Measurements from ENCODE around the gene HTATIP2. TPM values are rescaled to one million over a fixed set of nuclear protein-coding genes. Genes with fewer than 3 reads are reported as not detected.
"Not testable (repeated sequence)": the region's sequence is repeated elsewhere in the genome, so short reads cannot be mapped to it uniquely, and the experiment has no call there.

The HTATIP2 gene
- total RNA-seq, 2 donors from 2014 or later, result 75.0 to 82.4 TPM

GRCh38 chr11:20357150-20357549, 6.4 kb upstream of the HTATIP2 start:
- H3K36me3 Mint-ChIP-seq (ENCODE audit: insufficient read depth in 2 of 2), result no peaks in the 10 kb centered on the region

GRCh38 chr11:20360650-20361049, 2.9 kb upstream of the HTATIP2 start:
- H3K4me1 Mint-ChIP-seq (ENCODE audit: low read depth), result peaks cover 43% of the 10 kb centered on the region

More at GRCh38 chr11:20357150-20357549, 6.4 kb upstream of the HTATIP2 start:
- DNase-seq (no peak), ATAC-seq (replicated peaks in 1 of 2) (no peak)
- no peaks in the 10 kb centered on the region for H3K27me3 Mint-ChIP-seq (ENCODE audit: low read depth)
- no peak overlapping the region for H3K4me3 Mint-ChIP-seq
- peaks cover 32% of the 10 kb centered on the region for H3K4me1 Mint-ChIP-seq (ENCODE audit: low read depth)
- H3K27ac Mint-ChIP-seq, result no peak overlapping the region
- no peaks in the 10 kb centered on the region for H3K9me3 Mint-ChIP-seq

GRCh38 chr11:20362481-20362880, 1.0 kb upstream of the HTATIP2 start:
- Mint-ChIP-seq H3K4me1 (ENCODE audit: low read depth) (peaks cover 60% of the 10 kb centered on the region), H3K36me3 (ENCODE audit: insufficient read depth in 2 of 2) (peaks cover 2 to 14% of the 10 kb centered on the region in 2 donors), H3K4me3 (peak overlapping the region; percentile 69 to 87), H3K27me3 (ENCODE audit: low read depth) (no peaks in the 10 kb centered on the region), H3K9me3 (no peaks in the 10 kb centered on the region), H3K27ac (peak overlapping the region; percentile 61)
- DNase-seq (no peak), ATAC-seq (replicated peaks in 1 of 2) (no peak)

More at GRCh38 chr11:20360650-20361049, 2.9 kb upstream of the HTATIP2 start:
- H3K36me3 Mint-ChIP-seq (ENCODE audit: insufficient read depth in 2 of 2), result peaks cover 2 to 8% of the 10 kb centered on the region in 2 donors
- peak overlapping the region; percentile 66 to 75 for H3K4me3 Mint-ChIP-seq
- no peaks in the 10 kb centered on the region for H3K9me3 Mint-ChIP-seq
- DNase-seq (peak; percentile 25 to 28), ATAC-seq (replicated peaks in 1 of 2) (peak; percentile 44 to 49)
- H3K27ac Mint-ChIP-seq, result peak overlapping the region; percentile 84
- H3K27me3 Mint-ChIP-seq (ENCODE audit: low read depth), result no peaks in the 10 kb centered on the region

- ATAC-seq (replicated peaks in 1 of 2) (no peak), DNase-seq (no peak)
- Mint-ChIP-seq H3K4me3 (peak overlapping the region; percentile 69 to 87), H3K27me3 (ENCODE audit: low read depth) (no peaks in the 10 kb centered on the region), H3K36me3 (ENCODE audit: insufficient read depth in 2 of 2) (peaks cover 2 to 15% of the 10 kb centered on the region in 2 donors), H3K27ac (peak overlapping the region; percentile 61), H3K4me1 (ENCODE audit: low read depth) (peaks cover 63% of the 10 kb centered on the region), H3K9me3 (no peaks in the 10 kb centered on the region)
Observed at GRCh38 chr11:20363149-20363499, 390 bp upstream of the HTATIP2 start.

GRCh38 chr11:20364341-20364792, 853 bp downstream of the HTATIP2 start:
- H3K36me3 Mint-ChIP-seq (ENCODE audit: insufficient read depth in 2 of 2), result peaks cover 2 to 23% of the 10 kb centered on the region in 2 donors
- peak in 1 of 2 donors; percentile 6 for DNase-seq
- peaks cover 72% of the 10 kb centered on the region for H3K4me1 Mint-ChIP-seq (ENCODE audit: low read depth)
- H3K27ac Mint-ChIP-seq, result peak overlapping the region; percentile 88
- no peaks in the 10 kb centered on the region for H3K9me3 Mint-ChIP-seq
- H3K27me3 Mint-ChIP-seq (ENCODE audit: low read depth), result no peaks in the 10 kb centered on the region
- H3K4me3 Mint-ChIP-seq, result peak overlapping the region; percentile 69 to 87
- ATAC-seq (replicated peaks in 1 of 2), result no peak

GRCh38 chr11:20365465-20365864, 2.0 kb downstream of the HTATIP2 start:
- H3K4me1 Mint-ChIP-seq (ENCODE audit: low read depth), result peaks cover 67% of the 10 kb centered on the region
- not testable (repeated sequence) for H3K9me3 Mint-ChIP-seq; ATAC-seq (replicated peaks in 1 of 2); H3K27me3 Mint-ChIP-seq (ENCODE audit: low read depth); DNase-seq
- H3K4me3 Mint-ChIP-seq, result peak overlapping the region; percentile 69 to 87
- H3K36me3 Mint-ChIP-seq (ENCODE audit: insufficient read depth in 2 of 2), result peaks cover 2 to 28% of the 10 kb centered on the region in 2 donors
- H3K27ac Mint-ChIP-seq, result peak overlapping the region; percentile 46

GRCh38 chr11:20367313-20367948, 3.9 kb downstream of the HTATIP2 start:
- Mint-ChIP-seq H3K4me1 (ENCODE audit: low read depth) (peaks cover 49% of the 10 kb centered on the region), H3K27me3 (ENCODE audit: low read depth) (no peaks in the 10 kb centered on the region), H3K9me3 (no peaks in the 10 kb centered on the region), H3K27ac (peak overlapping the region; percentile 98), H3K36me3 (ENCODE audit: insufficient read depth in 2 of 2) (peaks cover 2 to 37% of the 10 kb centered on the region in 2 donors), H3K4me3 (peak overlapping the region; percentile 77 to 86)
- peak; percentile 82 to 88 for ATAC-seq (replicated peaks in 1 of 2)
- peak; percentile 74 to 81 for DNase-seq

- DNase-seq (no peak), ATAC-seq (replicated peaks in 1 of 2) (no peak)
- no peaks in the 10 kb centered on the region for H3K27me3 Mint-ChIP-seq (ENCODE audit: low read depth)
- H3K27ac Mint-ChIP-seq, result peak overlapping the region; percentile 86
- peak overlapping the region; percentile 51 to 65 for H3K4me3 Mint-ChIP-seq
- peaks cover 0 to 35% of the 10 kb centered on the region in 2 donors for H3K36me3 Mint-ChIP-seq (ENCODE audit: insufficient read depth in 2 of 2)
- no peaks in the 10 kb centered on the region for H3K9me3 Mint-ChIP-seq
- H3K4me1 Mint-ChIP-seq (ENCODE audit: low read depth), result peaks cover 39% of the 10 kb centered on the region
Observed at GRCh38 chr11:20368438-20368837, 4.9 kb downstream of the HTATIP2 start.

GRCh38 chr11:20369826-20370225, 6.3 kb downstream of the HTATIP2 start:
- H3K9me3 Mint-ChIP-seq, result no peaks in the 10 kb centered on the region
- no peaks in the 10 kb centered on the region for H3K27me3 Mint-ChIP-seq (ENCODE audit: low read depth)
- DNase-seq, result no peak
- H3K36me3 Mint-ChIP-seq (ENCODE audit: insufficient read depth in 2 of 2), result peaks cover 6 to 37% of the 10 kb centered on the region in 2 donors
- H3K27ac Mint-ChIP-seq, result peak overlapping the region; percentile 28
- H3K4me1 Mint-ChIP-seq (ENCODE audit: low read depth), result peaks cover 44% of the 10 kb centered on the region
- no peak overlapping the region for H3K4me3 Mint-ChIP-seq
- ATAC-seq (replicated peaks in 1 of 2), result no peak

GRCh38 chr11:20372081-20372626, 8.6 kb downstream of the HTATIP2 start:
- H3K9me3 Mint-ChIP-seq, result no peaks in the 10 kb centered on the region
- H3K4me1 Mint-ChIP-seq (ENCODE audit: low read depth), result peaks cover 24% of the 10 kb centered on the region
- H3K36me3 Mint-ChIP-seq (ENCODE audit: insufficient read depth in 2 of 2), result peaks cover 8 to 38% of the 10 kb centered on the region in 2 donors
- DNase-seq (no peak), ATAC-seq (replicated peaks in 1 of 2) (no peak)
- no peaks in the 10 kb centered on the region for H3K27me3 Mint-ChIP-seq (ENCODE audit: low read depth)
- H3K27ac Mint-ChIP-seq, result no peak overlapping the region
- H3K4me3 Mint-ChIP-seq, result no peak overlapping the region

GRCh38 chr11:20373147-20373546, 9.6 kb downstream of the HTATIP2 start:
- Mint-ChIP-seq H3K27ac (peak overlapping the region; percentile 94), H3K36me3 (ENCODE audit: insufficient read depth in 2 of 2) (peaks cover 8 to 36% of the 10 kb centered on the region in 2 donors), H3K4me1 (ENCODE audit: low read depth) (peaks cover 16% of the 10 kb centered on the region), H3K9me3 (no peaks in the 10 kb centered on the region), H3K27me3 (ENCODE audit: low read depth) (no peaks in the 10 kb centered on the region), H3K4me3 (no peak overlapping the region)
- ATAC-seq (replicated peaks in 1 of 2), result no peak
- DNase-seq, result no peak

- peak overlapping the region; percentile 94 for H3K27ac Mint-ChIP-seq
- no peak for ATAC-seq (replicated peaks in 1 of 2)
- H3K4me1 Mint-ChIP-seq (ENCODE audit: low read depth), result peaks cover 11% of the 10 kb centered on the region
- no peak for DNase-seq
- no peaks in the 10 kb centered on the region for H3K9me3 Mint-ChIP-seq
- peaks cover 8 to 31% of the 10 kb centered on the region in 2 donors for H3K36me3 Mint-ChIP-seq (ENCODE audit: insufficient read depth in 2 of 2)
- no peaks in the 10 kb centered on the region for H3K27me3 Mint-ChIP-seq (ENCODE audit: low read depth)
- peak overlapping the region in 1 of 2 donors; percentile 29 for H3K4me3 Mint-ChIP-seq
Observed at GRCh38 chr11:20373568-20374209, 10.2 kb downstream of the HTATIP2 start.

GRCh38 chr11:20374741-20375300, 11.3 kb downstream of the HTATIP2 start:
- Mint-ChIP-seq H3K9me3 (no peaks in the 10 kb centered on the region), H3K4me3 (peak overlapping the region in 1 of 2 donors; percentile 68), H3K27ac (peak overlapping the region; percentile 94), H3K36me3 (ENCODE audit: insufficient read depth in 2 of 2) (peaks cover 8 to 29% of the 10 kb centered on the region in 2 donors), H3K4me1 (ENCODE audit: low read depth) (peaks cover 8% of the 10 kb centered on the region), H3K27me3 (ENCODE audit: low read depth) (no peaks in the 10 kb centered on the region)
- peak; percentile 29 to 52 for ATAC-seq (replicated peaks in 1 of 2)
- DNase-seq, result no peak

Data from activated T-cell treated with anti-CD3 and anti-CD28 coated beads, Interleukin-2, amount 50 U/mL, for 72 hours (primary cell).